Breast epithelium (tissue), 3 donors: ENCODE results near the gene DNHD1.

Experiments used
- POLR2A ChIP-seq: fragments of 450-650 bp; IDR thresholded peaks from one replicate; pipeline ENCODE4 v1.6.1; 2016; ENCODE audit warnings: antibody characterized with exemption, mild to moderate bottlenecking, moderate library complexity
- TF ChIP-seq, protein P1 (sequence below), 3 donors: fragments of 450-650 bp; IDR thresholded peaks; one replicate each; pipeline ENCODE4 v1.5.1; 2016 to 2017; ENCODE audit warnings: antibody characterized with exemption in 3 of 3, mild to moderate bottlenecking in 3 of 3, moderate library complexity in 3 of 3

DNA sequence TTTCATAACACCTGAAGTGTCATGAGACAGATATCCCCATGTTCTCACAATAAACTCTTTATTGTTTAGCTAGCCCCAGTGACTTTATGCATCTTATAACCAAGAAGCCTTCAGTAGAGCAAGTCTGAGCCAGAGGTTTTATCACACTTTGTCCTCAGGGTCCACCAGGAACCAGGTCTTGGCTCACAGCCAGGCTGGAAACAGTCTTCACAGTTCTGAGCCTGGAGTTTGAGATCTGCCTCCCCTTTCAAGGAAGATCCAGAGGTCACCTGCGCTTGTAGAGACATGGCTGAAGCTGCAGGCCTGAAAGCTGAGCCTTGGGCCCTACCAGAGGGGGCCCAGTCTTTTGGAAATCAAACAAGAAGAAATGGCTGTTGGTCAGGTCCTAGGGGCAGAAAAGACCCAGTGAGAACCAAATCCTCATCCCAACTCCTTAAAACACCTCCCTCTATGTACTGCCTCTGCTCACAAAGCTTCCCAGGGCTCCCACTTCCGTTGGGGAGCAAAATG, 102.9 kb downstream of the DNHD1 start:
- TF ChIP-seq, protein P1, sequence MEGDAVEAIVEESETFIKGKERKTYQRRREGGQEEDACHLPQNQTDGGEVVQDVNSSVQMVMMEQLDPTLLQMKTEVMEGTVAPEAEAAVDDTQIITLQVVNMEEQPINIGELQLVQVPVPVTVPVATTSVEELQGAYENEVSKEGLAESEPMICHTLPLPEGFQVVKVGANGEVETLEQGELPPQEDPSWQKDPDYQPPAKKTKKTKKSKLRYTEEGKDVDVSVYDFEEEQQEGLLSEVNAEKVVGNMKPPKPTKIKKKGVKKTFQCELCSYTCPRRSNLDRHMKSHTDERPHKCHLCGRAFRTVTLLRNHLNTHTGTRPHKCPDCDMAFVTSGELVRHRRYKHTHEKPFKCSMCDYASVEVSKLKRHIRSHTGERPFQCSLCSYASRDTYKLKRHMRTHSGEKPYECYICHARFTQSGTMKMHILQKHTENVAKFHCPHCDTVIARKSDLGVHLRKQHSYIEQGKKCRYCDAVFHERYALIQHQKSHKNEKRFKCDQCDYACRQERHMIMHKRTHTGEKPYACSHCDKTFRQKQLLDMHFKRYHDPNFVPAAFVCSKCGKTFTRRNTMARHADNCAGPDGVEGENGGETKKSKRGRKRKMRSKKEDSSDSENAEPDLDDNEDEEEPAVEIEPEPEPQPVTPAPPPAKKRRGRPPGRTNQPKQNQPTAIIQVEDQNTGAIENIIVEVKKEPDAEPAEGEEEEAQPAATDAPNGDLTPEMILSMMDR (IDR thresholded peaks at IDR 0.05), result no peak
- TF ChIP-seq POLR2A, result no peak
